GM19193 (cell line): Measurements from ENCODE around the gene ZNF396.

Experiments
- POLR2A ChIP-seq: IDR thresholded peaks from 4 replicates; pipeline ENCODE4 v1.6.1; 2011; ENCODE audit not compliant: insufficient read depth, insufficient read length; ENCODE audit errors: extremely low read depth

ZNF396 gene

DNA sequence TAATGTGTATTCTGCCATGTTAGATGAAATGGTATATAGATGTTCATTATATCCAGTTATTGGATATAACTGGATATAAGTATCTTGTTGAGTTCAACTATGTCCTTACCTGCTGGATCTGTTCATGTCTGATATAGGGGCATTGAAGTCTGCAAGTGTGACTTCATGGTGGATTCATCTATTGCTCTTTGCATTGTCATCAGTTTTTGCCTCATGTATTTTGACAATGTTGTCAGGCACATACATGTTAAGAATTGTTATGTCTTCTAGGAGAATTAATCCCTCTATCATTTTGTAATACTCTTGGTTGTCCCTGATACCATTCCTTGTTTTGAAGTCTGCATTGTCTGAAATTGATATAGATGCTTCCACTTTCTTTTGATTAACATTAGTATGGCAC lies 48.3 kb downstream of the ZNF396 start:
- no peak for TF ChIP-seq POLR2A

DNA sequence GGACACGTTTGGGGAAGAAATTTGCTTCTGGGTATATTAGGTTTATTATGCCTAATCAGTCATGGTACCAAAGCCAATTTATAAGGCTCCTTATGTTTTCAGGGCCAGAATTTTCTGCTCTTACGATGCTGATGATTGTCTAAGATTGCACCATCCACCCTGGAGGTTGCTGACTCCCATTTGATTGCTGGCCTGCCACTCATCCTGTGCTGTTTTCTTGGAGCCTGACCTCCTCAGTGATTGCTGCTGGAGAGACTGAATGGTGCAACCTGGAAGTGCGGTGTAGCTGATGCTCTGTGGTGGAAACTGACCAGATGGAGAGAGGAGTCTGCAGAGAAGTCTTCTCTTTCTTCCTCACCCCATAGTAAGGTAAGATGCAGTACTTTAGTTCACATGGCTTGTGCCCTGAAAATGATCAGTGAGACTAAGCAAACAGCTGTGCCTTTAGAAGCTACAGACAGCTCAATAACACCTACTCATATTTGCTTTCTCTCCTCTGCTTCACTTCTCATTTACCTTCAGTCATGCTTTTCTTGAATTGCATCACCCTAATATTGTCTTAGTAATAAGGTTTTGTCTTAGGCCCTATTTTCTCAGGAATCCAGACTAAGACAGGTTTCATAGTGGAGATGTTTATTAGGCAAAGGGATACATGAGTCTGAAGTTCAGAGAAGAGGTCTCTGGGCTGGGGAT lies 50.3 kb downstream of the ZNF396 start:
- no peak for TF ChIP-seq POLR2A

DNA sequence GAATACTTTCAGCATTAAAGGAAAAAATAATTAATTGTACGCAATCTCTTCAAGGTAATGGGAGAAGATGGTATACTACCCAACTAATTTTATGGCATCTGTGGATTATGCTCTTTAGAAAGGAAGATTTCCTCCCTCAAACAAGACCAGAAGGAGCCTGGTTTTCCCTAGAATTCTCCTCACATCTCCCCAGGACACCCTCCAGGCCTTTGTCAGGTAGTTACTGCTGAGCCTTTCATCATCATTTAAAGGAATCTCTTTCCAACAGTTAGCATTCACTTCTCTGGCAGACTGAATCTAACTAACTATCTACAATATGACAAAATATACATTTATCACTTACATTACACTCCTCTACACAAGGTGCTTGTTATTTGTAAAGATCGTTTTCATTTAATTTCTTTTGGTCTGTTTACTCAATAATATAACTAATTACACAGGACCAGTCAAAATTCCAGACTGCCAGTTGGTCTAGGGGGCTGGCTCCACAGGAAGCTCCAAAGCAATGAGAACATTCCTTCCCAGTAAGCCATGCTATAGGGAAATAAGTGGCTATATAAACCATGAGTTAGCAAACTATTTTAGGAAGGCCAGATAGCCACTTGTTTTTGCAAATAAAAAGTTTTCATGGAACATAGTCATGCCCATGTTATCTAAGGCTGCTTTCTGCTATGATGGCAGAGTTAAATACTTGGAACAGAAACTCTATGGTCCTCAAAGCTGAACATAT lies 52.0 kb downstream of the ZNF396 start:
- no peak for TF ChIP-seq POLR2A

DNA sequence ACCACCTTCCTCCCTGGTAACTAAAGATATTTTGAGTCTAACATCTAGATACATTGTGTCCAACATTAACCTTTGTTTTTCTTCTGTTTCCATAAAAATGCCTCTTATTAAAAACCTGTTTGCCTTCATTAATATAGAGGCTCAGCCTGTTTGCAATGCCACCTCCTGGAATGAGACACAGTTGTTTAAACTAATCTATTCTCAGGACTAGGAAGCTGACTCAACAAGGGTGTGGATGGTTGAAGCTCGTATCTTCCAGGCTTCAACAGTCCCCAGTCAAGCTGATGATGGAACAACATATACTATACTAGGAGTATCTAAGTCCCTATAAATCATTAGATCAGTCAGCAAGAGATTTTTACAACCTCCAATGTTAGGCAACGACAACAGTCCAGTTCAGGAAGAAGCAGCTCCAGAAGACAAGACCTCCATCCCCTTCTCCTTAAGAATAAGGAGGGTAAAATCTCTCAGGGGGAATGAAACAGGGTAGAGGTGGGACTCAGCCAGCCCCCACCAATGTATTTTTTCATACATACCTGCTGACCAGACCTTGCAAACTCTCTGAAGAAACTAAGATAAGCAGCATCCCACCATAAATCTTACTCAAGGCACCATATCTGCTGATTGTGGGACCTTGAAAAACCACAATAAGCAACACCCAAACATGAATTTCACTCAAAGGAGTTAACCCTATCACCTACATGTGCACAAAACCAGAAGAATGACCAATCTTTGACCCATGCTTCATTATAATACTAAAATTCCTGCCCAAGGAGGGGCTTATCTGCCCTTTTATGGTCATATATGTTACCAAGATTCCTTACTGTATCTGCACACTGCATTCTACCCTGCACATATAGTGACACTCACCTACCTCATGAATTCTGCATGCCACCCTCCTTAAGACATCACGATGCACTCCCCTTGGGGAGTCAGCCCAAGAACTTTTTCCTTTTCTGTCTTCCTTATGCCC lies 54.4 kb downstream of the ZNF396 start:
- TF ChIP-seq POLR2A = no peak
